HepG2 (cell line): ENCODE results near the gene RILP. TPM values are rescaled to one million over a fixed set of nuclear protein-coding genes. Genes with fewer than 3 reads are reported as not detected.
A peak's percentile ranks its signal among the peaks of the same experiment; 100 is the strongest.

Source experiments
- DR1 ChIP-seq: sonication (generic); formaldehyde crosslinking; IDR thresholded peaks from 2 replicates; pipeline ENCODE4 v1.8.0; 2021; ENCODE audit warnings: mild to moderate bottlenecking, missing genetic modification reagents, inconsistent platforms
- GFI1 ChIP-seq: sonication (generic); formaldehyde crosslinking; IDR thresholded peaks from 2 replicates; pipeline ENCODE4 v1.5.0; 2020; ENCODE audit warnings: missing genetic modification reagents, mild to moderate bottlenecking, borderline replicate concordance
- KLF11 ChIP-seq: IDR thresholded peaks from 2 replicates; pipeline ENCODE4 v1.6.1; 2016; ENCODE audit warnings: missing compliant biosample characterization
- KLF15 ChIP-seq: sonication (generic); formaldehyde crosslinking; IDR thresholded peaks from 2 replicates; pipeline ENCODE4 v1.8.1; 2023; ENCODE audit warnings: borderline replicate concordance, mild to moderate bottlenecking, inconsistent platforms, missing genetic modification reagents, mixed read lengths
- LBX2 ChIP-seq: sonication (generic); formaldehyde crosslinking; IDR thresholded peaks from 2 replicates; pipeline ENCODE4 v1.5.0; 2020; ENCODE audit warnings: missing genetic modification reagents, mild to moderate bottlenecking, borderline replicate concordance
- MAZ ChIP-seq, 2 experiments: sonication (generic) in 1 of 2; formaldehyde crosslinking in 1 of 2; IDR thresholded peaks; 2 replicates each; pipeline versions ENCODE4 v1.5.0 to v1.6.1; 2012 to 2020; ENCODE audit warnings: low read depth in 2 of 2, mild to moderate bottlenecking in 2 of 2, borderline replicate concordance in 1 of 2, improper control_type of control experiment in 1 of 2, low read length in 1 of 2, missing genetic modification reagents in 1 of 2, moderate library complexity in 1 of 2
- MBNL3 ChIP-seq: fragments of 250-450 bp; sonication (Bioruptor Pico); conservative IDR thresholded peaks from 2 replicates; pipeline ENCODE4 v1.8.0; 2022; ENCODE audit warnings: mild to moderate bottlenecking, inconsistent platforms
- NONO ChIP-seq, 2 experiments: fragments of 450-650 bp in 1 of 2; sonication (generic) in 1 of 2; formaldehyde crosslinking in 1 of 2; IDR thresholded peaks in 1 of 2; conservative IDR thresholded peaks in 1 of 2; 2 replicates each; pipeline versions ENCODE4 v1.6.1 to v1.8.0; 2017 to 2022; ENCODE audit warnings: mild to moderate bottlenecking in 1 of 2, missing genetic modification reagents in 1 of 2, moderate library complexity in 1 of 2
- PAF1 ChIP-seq: IDR thresholded peaks from 2 replicates; pipeline ENCODE4 v1.6.1; 2016; ENCODE audit warnings: missing genetic modification reagents, missing compliant biosample characterization
- PHF8 ChIP-seq: sonication (generic); formaldehyde crosslinking; IDR thresholded peaks from 2 replicates; pipeline ENCODE4 v1.5.0; 2020; ENCODE audit warnings: missing genetic modification reagents
- PLSCR1 ChIP-seq: sonication (generic); formaldehyde crosslinking; IDR thresholded peaks from 2 replicates; pipeline ENCODE4 v1.5.0; 2020; ENCODE audit warnings: missing genetic modification reagents, mild to moderate bottlenecking, borderline replicate concordance
- RBFOX2 ChIP-seq: fragments of 200-400 bp; formaldehyde crosslinking; IDR thresholded peaks from 2 replicates; pipeline ENCODE4 v1.6.1; 2017; ENCODE audit warnings: low read depth, mild to moderate bottlenecking, low read length
- TFDP2 ChIP-seq: sonication (generic); formaldehyde crosslinking; IDR thresholded peaks from 2 replicates; pipeline ENCODE4 v1.4.0; 2020; ENCODE audit warnings: missing genetic modification reagents
- THAP7 ChIP-seq: sonication (generic); formaldehyde crosslinking; IDR thresholded peaks from 2 replicates; pipeline ENCODE4 v1.8.1; 2023; ENCODE audit warnings: mild to moderate bottlenecking, missing genetic modification reagents
- ZBTB4 ChIP-seq: sonication (generic); formaldehyde crosslinking; IDR thresholded peaks from 2 replicates; pipeline ENCODE4 v1.4.0; 2020; ENCODE audit warnings: missing genetic modification reagents, mild to moderate bottlenecking, borderline replicate concordance
- ZNF251 ChIP-seq: sonication (generic); formaldehyde crosslinking; IDR thresholded peaks from 2 replicates; pipeline ENCODE4 v1.9.0; 2021; ENCODE audit warnings: mild to moderate bottlenecking, missing genetic modification reagents
- ZNF256 ChIP-seq: sonication (generic); formaldehyde crosslinking; conservative IDR thresholded peaks from 2 replicates; pipeline ENCODE4 v1.4.0; 2020; ENCODE audit warnings: missing genetic modification reagents
- ZNF276 ChIP-seq: sonication (generic); formaldehyde crosslinking; IDR thresholded peaks from 2 replicates; pipeline ENCODE4 v1.4.0; 2020; ENCODE audit warnings: mild to moderate bottlenecking, low read depth, missing genetic modification reagents
- ZNF567 ChIP-seq: sonication (generic); formaldehyde crosslinking; IDR thresholded peaks from 2 replicates; pipeline ENCODE4 v1.8.1; 2023; ENCODE audit warnings: mild to moderate bottlenecking, missing genetic modification reagents, borderline replicate concordance
- ZNF747 ChIP-seq: sonication (generic); formaldehyde crosslinking; IDR thresholded peaks from 2 replicates; pipeline ENCODE4 v1.8.1; 2023; ENCODE audit warnings: missing genetic modification reagents, mild to moderate bottlenecking, borderline replicate concordance
- polyA plus RNA-seq, 8 experiments: library from polyadenylated mRNA; depleted of rRNA in 3 of 8; stranded (reverse) in 7 of 8; unstranded in 1 of 8; fragments of >200 nt; fragmentation: Illumina TruSeq in 4 of 8; extraction: Trizol in 4 of 8; gene quantifications; 2 replicates each; pipeline versions ENCODE4 v1.2.1 to v1.2.3, GENCODE V29; 2011 to 2016; ENCODE audit warnings: low read depth in 4 of 8, missing spikeins in 1 of 8, mixed read lengths in 1 of 8; ENCODE audit not compliant: insufficient read depth in 1 of 8
- total RNA-seq, 5 experiments: library from RNA; depleted of rRNA; stranded (reverse); fragments of >200 nt; fragmentation: Illumina TruSeq; extraction: Trizol; gene quantifications; 2 replicates each; pipeline ENCODE4 v1.2.3, GENCODE V29; 2016; ENCODE audit warnings: low read depth in 1 of 5

The RILP gene
- total and polyA plus RNA-seq, 2 of the 13 experiments (the other 11 are each of a cell fraction or from before 2014, with no cell fraction given) = 6.6 to 8.1 TPM

- TF ChIP-seq ZNF567 (CRISPR knock-in tag) (no peak), GFI1 (no peak), NONO (IDR thresholded peaks at IDR 0.05) (no peak), NONO (CRISPR knock-in tag; conservative IDR thresholded peaks at IDR 0.05) (no peak), ZNF256 (CRISPR knock-in tag) (no peak), ZNF251 (CRISPR knock-in tag) (no peak), PAF1 (CRISPR knock-in tag) (no peak), KLF15 (CRISPR knock-in tag) (no peak), THAP7 (CRISPR knock-in tag) (no peak), PLSCR1 (CRISPR knock-in tag) (no peak), ZNF747 (CRISPR knock-in tag) (0 out of 2 replicates have a peak, but pooled peaks have one; percentile 19), ZBTB4 (CRISPR knock-in tag) (no peak; the same call in 1 of the 2 replicates), PHF8 (CRISPR knock-in tag) (peak; percentile 25; the same call in 1 of the 2 replicates), KLF11 (CRISPR knock-in tag) (0 out of 2 replicates have a peak, but pooled peaks have one; percentile 44), LBX2 (no peak), MBNL3 (no peak), MAZ (IDR thresholded peaks at IDR 0.05; ENCODE audit: borderline replicate concordance, low read depth, low read length) (no peak), MAZ (CRISPR knock-in tag; IDR thresholded peaks at IDR 0.05; ENCODE audit: low read depth) (no peak), RBFOX2 (no peak), DR1 (CRISPR knock-in tag) (no peak), TFDP2 (CRISPR knock-in tag) (peak; percentile 52; the same call in 1 of the 2 replicates), ZNF276 (CRISPR knock-in tag) (0 out of 2 replicates have a peak, but pooled peaks have one; percentile 15)
Observed at GRCh38 chr17:1597861-1598342, 51.8 kb downstream of the RILP start (continued).
